GM12864 (cell line): ENCODE measurements around the gene CSF2RB.

Experiments used
- DNase-seq: peaks from one replicate; pipeline ENCODE4 v3.0.0-alpha.2; 2011; ENCODE audit warnings: low read depth
- H3K4me3 ChIP-seq: 2 replicates; pipeline ENCODE4 v1.5.1; 2011; ENCODE audit warnings: mild to moderate bottlenecking, low read depth, low read length, control low read depth
- TF ChIP-seq, protein P1 (sequence below): IDR thresholded peaks from 2 replicates; pipeline ENCODE4 v1.5.1; 2011; ENCODE audit warnings: low read depth, mild to moderate bottlenecking, moderate library complexity, low read length, control low read depth, inconsistent platforms; ENCODE audit errors: missing control alignments

CSF2RB gene

DNA sequence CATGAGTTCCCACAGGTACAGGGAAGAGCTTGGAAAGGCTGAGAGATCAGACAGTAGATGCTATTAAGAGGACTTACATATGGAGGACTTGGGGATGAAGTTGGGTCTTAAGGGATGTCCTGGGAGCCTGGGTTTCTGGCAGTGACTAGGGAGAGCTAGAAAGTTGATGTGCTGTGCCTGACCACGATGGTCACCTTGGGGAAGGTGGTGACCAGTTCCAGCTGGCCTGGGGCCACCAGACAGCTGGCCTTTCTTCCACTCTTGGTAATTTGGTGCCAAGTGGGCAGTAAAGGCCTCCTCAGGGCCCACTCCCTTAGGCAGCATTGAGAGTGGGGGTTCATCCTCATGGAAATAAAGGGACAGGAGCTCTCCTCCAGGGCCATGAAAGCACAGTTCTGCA lies 13.9 kb upstream of the CSF2RB start:
- TF ChIP-seq, protein P1, sequence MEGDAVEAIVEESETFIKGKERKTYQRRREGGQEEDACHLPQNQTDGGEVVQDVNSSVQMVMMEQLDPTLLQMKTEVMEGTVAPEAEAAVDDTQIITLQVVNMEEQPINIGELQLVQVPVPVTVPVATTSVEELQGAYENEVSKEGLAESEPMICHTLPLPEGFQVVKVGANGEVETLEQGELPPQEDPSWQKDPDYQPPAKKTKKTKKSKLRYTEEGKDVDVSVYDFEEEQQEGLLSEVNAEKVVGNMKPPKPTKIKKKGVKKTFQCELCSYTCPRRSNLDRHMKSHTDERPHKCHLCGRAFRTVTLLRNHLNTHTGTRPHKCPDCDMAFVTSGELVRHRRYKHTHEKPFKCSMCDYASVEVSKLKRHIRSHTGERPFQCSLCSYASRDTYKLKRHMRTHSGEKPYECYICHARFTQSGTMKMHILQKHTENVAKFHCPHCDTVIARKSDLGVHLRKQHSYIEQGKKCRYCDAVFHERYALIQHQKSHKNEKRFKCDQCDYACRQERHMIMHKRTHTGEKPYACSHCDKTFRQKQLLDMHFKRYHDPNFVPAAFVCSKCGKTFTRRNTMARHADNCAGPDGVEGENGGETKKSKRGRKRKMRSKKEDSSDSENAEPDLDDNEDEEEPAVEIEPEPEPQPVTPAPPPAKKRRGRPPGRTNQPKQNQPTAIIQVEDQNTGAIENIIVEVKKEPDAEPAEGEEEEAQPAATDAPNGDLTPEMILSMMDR, result no peak
- no peak overlapping the region for H3K4me3 ChIP-seq
- DNase-seq, result no peak

DNA sequence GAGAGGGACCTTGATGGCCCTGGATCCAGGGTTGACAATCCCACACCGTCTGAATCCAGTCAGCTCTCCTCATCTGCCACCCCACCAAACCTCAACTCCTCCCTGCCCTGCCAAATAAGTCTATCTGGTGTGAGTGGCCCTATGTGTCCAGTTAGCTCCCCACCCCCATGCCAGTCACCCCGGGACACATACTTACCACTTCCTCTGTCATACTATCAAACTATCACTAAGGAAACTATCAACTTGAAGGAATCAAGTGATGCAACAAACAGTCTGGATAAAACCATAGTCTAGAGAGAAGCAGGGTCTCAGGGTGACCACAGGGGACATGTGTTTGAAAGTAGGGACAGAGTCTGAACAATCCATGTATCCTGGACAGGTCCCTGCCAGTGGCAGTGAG lies 13.2 kb upstream of the CSF2RB start:
- DNase-seq, result no peak
- TF ChIP-seq, protein P1, result no peak
- H3K4me3 ChIP-seq, result no peak overlapping the region

DNA sequence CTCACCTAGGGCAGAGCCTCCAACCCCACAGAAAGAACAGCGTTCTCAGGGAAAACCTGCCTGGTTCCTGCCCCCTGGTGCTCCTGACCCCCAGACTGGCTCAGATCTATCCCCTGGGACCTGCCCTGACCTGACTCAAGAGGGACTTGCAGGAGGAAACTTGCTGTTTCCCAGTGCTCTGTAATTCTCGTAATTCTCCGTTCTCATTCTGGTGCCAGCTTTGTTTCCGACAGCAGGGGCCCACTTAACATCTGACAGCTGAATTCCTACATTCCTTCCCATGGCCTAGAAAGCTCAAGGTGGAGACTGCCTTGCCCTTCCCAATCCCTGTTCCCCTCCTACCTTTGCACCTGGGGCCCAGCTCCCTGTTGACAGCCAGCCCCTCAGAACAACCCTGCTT lies 12.5 kb upstream of the CSF2RB start:
- TF ChIP-seq, protein P1, result no peak
- no peak for DNase-seq
- H3K4me3 ChIP-seq, result no peak overlapping the region

DNA sequence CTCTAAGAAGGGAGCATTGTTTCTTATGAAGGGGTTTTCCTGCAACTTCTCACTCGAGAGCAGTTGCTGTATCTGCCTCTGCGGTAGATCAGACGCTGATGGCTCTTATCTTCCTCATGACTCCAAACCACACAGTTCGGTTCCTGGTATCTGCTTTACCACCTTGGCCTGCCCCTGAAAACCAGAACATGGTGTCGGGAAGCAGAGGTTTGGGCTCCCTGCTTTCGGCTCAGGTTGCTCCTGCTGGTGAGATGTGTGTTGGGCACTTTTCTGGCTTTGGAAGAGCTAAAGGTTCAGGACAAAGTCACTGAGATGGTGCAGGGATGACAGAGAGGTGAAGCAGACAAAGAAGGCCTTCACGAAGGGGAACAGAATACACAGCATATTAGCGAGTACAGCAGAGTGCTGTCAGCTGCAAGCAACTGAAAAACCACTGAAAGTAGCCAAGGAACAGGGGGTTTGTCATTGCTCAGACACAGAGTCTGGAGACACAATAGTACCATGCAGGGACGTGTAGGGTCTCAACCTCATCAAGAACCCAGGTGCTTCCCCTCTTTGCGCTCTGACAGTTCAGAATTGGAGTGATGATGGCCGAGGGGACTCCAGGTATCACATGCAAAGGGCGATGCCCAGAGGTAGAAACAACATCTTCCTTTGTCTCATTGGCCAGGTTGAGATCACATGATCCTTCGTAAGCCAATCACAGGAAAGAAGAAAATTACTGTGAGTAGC lies 11.9 kb upstream of the CSF2RB start:
- peak; percentile 70 for DNase-seq
- TF ChIP-seq, protein P1, result no peak

DNA sequence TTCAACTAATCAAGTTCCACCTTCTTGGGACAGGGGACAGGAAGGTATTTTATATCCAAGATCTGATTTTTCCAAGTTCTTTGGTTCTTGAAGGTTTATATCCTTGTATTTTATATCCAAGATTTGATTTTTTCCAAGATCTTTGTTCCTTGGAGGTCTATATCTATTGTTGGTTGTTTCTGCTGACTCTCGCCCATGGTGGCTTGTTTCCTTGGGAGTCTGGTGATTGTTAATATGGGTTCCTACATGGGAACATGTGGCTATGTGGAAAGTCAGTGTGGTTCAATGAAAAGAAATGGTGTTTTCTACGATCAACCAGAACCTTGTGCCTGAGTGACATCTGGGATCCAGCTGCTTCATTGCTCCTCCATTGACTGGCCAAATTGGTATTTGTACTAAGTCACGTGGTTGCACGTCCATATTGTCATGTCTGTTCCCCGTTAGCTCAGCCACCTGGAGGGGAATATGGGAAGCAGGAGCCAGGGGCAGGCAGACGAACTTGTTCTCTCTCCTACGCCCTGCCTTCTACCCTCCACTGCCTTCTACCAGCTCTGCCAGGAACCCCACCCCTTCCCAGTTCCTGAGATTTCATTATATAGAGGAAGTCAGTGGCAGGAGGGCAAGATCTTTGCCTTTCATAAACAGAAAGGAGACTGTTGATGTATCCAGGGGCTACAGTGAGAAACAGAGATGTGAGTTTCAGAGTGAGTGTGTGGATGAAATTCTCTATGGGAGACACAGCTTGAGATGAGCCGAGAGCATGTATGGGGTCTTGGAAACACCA lies 11.1 kb upstream of the CSF2RB start:
- DNase-seq, result no peak
- TF ChIP-seq, protein P1, result no peak
- H3K4me3 ChIP-seq, result no peak overlapping the region

More for the DNA sequence above, 11.9 kb upstream of the CSF2RB start:
- H3K4me3 ChIP-seq, result no peak overlapping the region; the same call in 1 of the 2 replicates

DNA sequence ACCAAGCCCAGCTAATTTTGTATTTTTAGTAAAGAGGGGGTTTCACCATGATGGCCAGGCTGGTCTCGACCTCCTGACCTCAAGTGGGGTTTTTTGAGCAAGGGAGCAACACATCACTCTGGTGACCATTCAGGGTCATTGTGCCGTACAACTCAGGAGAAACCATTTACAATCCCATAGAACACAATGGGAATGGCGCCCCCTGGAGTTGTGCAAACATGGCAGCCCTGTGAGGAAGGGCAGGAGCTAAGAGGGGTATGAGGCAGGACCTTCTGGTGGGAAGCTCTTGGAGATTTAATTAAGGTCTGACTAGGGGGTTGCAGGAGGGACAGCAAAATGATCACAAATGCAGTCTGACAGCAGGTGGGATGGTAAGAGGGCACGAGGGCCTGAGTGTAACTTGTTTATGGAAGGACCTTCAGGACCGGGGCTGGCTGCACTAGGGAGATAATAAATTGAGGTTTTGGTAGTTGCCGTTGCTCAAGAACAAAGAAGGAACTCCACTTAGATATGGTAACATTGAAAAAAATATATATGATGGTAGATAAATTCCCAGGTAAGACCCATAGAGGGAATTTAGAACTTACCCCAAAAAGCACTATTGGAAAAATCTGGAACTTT lies 9.1 kb upstream of the CSF2RB start:
- DNase-seq, result no peak
- TF ChIP-seq, protein P1, result peak; percentile 24
- no peak overlapping the region for H3K4me3 ChIP-seq
